ENCODE data around the gene CD300LF.

Gene CD300LF

GRCh38 chr17:74729368-74729767 lies 16.6 kb upstream of the CD300LF start:
- Histone ChIP-seq H3K4me1 (ENCODE audit: insufficient read depth, low read length) (no peaks in the 10 kb centered on the region), H3K9me3 (ENCODE audit: control insufficient read depth, insufficient read depth, low read length) (no peaks in the 10 kb centered on the region), H3K36me3 (ENCODE audit: insufficient read depth, low read length) (no peaks in the 10 kb centered on the region), H3K9ac (ENCODE audit: low read depth, low read length) (no peak overlapping the region)

DNA sequence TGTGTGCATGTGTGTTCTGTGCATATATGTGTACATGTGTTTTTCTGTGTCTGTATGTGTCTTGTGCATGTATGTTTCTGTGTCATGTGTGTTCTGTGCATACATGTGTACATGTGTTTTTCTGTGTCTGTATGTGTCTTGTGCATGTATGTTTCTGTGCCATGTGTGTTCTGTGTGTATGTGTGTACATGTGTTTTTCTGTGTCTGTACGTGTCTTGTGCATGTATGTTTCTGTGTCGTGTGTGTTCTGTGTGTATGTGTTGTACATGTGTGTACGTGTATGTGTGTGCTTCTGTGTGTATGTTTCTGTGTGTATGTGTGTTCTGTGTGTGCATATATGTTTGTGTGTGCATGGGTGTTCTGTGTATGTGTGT lies 16.0 kb upstream of the CD300LF start:
- Histone ChIP-seq H3K9ac (ENCODE audit: low read depth, low read length) (no peak overlapping the region), H3K4me1 (ENCODE audit: insufficient read depth, low read length) (no peaks in the 10 kb centered on the region), H3K9me3 (ENCODE audit: control insufficient read depth, insufficient read depth, low read length) (no peaks in the 10 kb centered on the region), H3K36me3 (ENCODE audit: insufficient read depth, low read length) (no peaks in the 10 kb centered on the region)

GRCh38 chr17:74728033-74728701 lies 15.4 kb upstream of the CD300LF start:
- Histone ChIP-seq H3K36me3 (ENCODE audit: insufficient read depth, low read length) (no peaks in the 10 kb centered on the region), H3K9me3 (ENCODE audit: control insufficient read depth, insufficient read depth, low read length) (no peaks in the 10 kb centered on the region), H3K4me1 (ENCODE audit: insufficient read depth, low read length) (no peaks in the 10 kb centered on the region), H3K9ac (ENCODE audit: low read depth, low read length) (no peak overlapping the region)

GRCh38 chr17:74725111-74725510 lies 12.4 kb upstream of the CD300LF start:
- H3K36me3 ChIP-seq (ENCODE audit: insufficient read depth, low read length) = no peaks in the 10 kb centered on the region
- no peaks in the 10 kb centered on the region for H3K9me3 ChIP-seq (ENCODE audit: control insufficient read depth, insufficient read depth, low read length)
- H3K4me1 ChIP-seq (ENCODE audit: insufficient read depth, low read length) = no peaks in the 10 kb centered on the region
- no peak overlapping the region for H3K9ac ChIP-seq (ENCODE audit: low read depth, low read length)

GRCh38 chr17:74723891-74724290 lies 11.2 kb upstream of the CD300LF start:
- Histone ChIP-seq H3K9me3 (ENCODE audit: control insufficient read depth, insufficient read depth, low read length) (no peaks in the 10 kb centered on the region), H3K9ac (ENCODE audit: low read depth, low read length) (no peak overlapping the region), H3K4me1 (ENCODE audit: insufficient read depth, low read length) (no peaks in the 10 kb centered on the region), H3K36me3 (ENCODE audit: insufficient read depth, low read length) (no peaks in the 10 kb centered on the region)

- Histone ChIP-seq H3K9me3 (ENCODE audit: control insufficient read depth, insufficient read depth, low read length) (no peaks in the 10 kb centered on the region), H3K36me3 (ENCODE audit: insufficient read depth, low read length) (no peaks in the 10 kb centered on the region), H3K9ac (ENCODE audit: low read depth, low read length) (no peak overlapping the region), H3K4me1 (ENCODE audit: insufficient read depth, low read length) (no peaks in the 10 kb centered on the region)
Observed at GRCh38 chr17:74722782-74723181, 10.1 kb upstream of the CD300LF start.

- Histone ChIP-seq H3K9ac (ENCODE audit: low read depth, low read length) (no peak overlapping the region), H3K9me3 (ENCODE audit: control insufficient read depth, insufficient read depth, low read length) (no peaks in the 10 kb centered on the region), H3K36me3 (ENCODE audit: insufficient read depth, low read length) (no peaks in the 10 kb centered on the region), H3K4me1 (ENCODE audit: insufficient read depth, low read length) (no peaks in the 10 kb centered on the region)
Observed at GRCh38 chr17:74720506-74720905, 7.8 kb upstream of the CD300LF start.

GRCh38 chr17:74715144-74715543 lies 2.4 kb upstream of the CD300LF start:
- Histone ChIP-seq H3K4me1 (ENCODE audit: insufficient read depth, low read length) (no peaks in the 10 kb centered on the region), H3K9me3 (ENCODE audit: control insufficient read depth, insufficient read depth, low read length) (no peaks in the 10 kb centered on the region), H3K9ac (ENCODE audit: low read depth, low read length) (no peak overlapping the region), H3K36me3 (ENCODE audit: insufficient read depth, low read length) (no peaks in the 10 kb centered on the region)

DNA sequence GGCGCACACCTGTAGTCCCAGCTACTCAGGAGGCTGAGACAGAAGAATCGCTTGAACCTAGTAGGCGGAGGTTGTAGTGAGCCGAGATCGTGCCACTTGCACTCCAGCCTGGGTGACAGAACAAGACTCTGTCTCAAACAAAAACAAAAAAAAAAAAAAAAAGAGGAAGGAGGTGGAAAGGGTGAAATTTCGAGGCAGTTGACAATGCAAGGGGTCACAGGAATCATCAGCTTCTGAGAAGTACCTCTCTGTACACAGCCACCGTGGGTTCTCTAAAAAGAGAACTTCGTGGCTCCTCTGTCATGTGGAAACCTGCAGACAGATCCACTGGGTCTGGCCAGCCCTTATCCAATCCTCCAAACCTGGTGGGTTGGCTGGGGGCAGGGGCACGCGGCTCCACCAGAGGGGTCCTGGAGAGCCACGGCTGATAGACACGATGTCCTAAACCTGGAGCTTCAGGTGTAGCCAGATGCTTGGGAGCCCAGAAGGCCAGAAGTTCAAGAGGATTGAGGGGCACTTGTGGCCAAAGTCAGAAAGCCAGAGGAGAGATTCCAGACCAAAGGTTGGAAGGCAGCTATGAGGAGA lies 540 bp upstream of the CD300LF start:
- H3K4me1 ChIP-seq (ENCODE audit: insufficient read depth, low read length) = no peaks in the 10 kb centered on the region
- no peaks in the 10 kb centered on the region for H3K9me3 ChIP-seq (ENCODE audit: control insufficient read depth, insufficient read depth, low read length)
- no peaks in the 10 kb centered on the region for H3K36me3 ChIP-seq (ENCODE audit: insufficient read depth, low read length)
- no peak overlapping the region for H3K9ac ChIP-seq (ENCODE audit: low read depth, low read length)

DNA sequence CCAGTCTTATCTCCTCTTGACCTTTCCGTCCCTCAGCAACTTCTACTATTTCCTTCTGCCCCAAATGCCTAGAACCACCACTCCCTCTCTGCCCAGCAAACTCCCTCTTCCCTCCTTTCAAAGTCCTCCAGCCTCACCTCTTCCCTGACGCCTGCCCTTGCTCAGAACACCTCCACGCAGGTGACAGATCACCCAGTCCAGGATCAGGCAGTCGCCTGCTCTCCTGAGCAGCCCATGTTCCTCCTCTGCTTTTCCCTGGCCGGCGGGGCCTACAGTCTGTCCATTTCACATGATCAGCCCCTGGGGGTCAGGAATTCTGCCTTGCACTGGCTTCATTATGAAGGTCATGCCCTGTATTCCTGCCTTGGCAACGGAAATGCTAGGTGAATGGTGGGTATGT lies 422 bp downstream of the CD300LF start:
- Histone ChIP-seq H3K9me3 (ENCODE audit: control insufficient read depth, insufficient read depth, low read length) (no peaks in the 10 kb centered on the region), H3K36me3 (ENCODE audit: insufficient read depth, low read length) (no peaks in the 10 kb centered on the region), H3K4me1 (ENCODE audit: insufficient read depth, low read length) (no peaks in the 10 kb centered on the region), H3K9ac (ENCODE audit: low read depth, low read length) (no peak overlapping the region)

- H3K9me3 ChIP-seq (ENCODE audit: control insufficient read depth, insufficient read depth, low read length) = no peaks in the 10 kb centered on the region
Observed at GRCh38 chr17:74711058-74711824, 1.5 kb downstream of the CD300LF start.

GRCh38 chr17:74704544-74704943 lies 8.2 kb downstream of the CD300LF start:
- Histone ChIP-seq H3K9ac (ENCODE audit: low read depth, low read length) (no peak overlapping the region), H3K36me3 (ENCODE audit: insufficient read depth, low read length) (no peaks in the 10 kb centered on the region), H3K9me3 (ENCODE audit: control insufficient read depth, insufficient read depth, low read length) (no peaks in the 10 kb centered on the region)

More at GRCh38 chr17:74711058-74711824, 1.5 kb downstream of the CD300LF start:
- H3K36me3 ChIP-seq (ENCODE audit: insufficient read depth, low read length) = no peaks in the 10 kb centered on the region
- no peaks in the 10 kb centered on the region for H3K4me1 ChIP-seq (ENCODE audit: insufficient read depth, low read length)
- H3K9ac ChIP-seq (ENCODE audit: low read depth, low read length) = no peak overlapping the region

DNA sequence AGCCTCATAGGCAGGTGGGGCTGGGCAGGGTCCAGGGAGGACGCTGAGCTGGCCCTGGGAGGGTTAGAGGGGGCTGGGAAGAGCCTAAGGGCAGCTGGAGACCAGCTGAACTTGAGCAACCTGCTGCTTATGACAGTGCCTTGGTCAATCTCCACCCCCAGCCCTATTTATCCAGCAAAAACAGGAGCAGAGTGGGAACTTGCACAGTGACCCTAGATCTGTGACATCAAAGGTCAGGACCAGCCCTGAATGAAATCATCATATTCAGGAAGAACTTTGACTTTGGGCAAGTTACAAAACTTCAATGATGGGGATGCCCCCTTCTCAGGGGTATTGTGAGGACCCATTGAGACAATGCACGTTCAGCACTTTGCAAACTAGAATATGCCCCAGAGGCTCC lies 9.4 kb downstream of the CD300LF start:
- no peaks in the 10 kb centered on the region for H3K36me3 ChIP-seq (ENCODE audit: insufficient read depth, low read length)
- no peaks in the 10 kb centered on the region for H3K4me1 ChIP-seq (ENCODE audit: insufficient read depth, low read length)
- no peaks in the 10 kb centered on the region for H3K9me3 ChIP-seq (ENCODE audit: control insufficient read depth, insufficient read depth, low read length)
- H3K9ac ChIP-seq (ENCODE audit: low read depth, low read length) = no peak overlapping the region

More at GRCh38 chr17:74704544-74704943, 8.2 kb downstream of the CD300LF start:
- H3K4me1 ChIP-seq (ENCODE audit: insufficient read depth, low read length) = no peaks in the 10 kb centered on the region

GRCh38 chr17:74702116-74702871 lies 10.4 kb downstream of the CD300LF start:
- H3K9ac ChIP-seq (ENCODE audit: low read depth, low read length) = no peak overlapping the region
- H3K9me3 ChIP-seq (ENCODE audit: control insufficient read depth, insufficient read depth, low read length) = no peaks in the 10 kb centered on the region
- no peaks in the 10 kb centered on the region for H3K4me1 ChIP-seq (ENCODE audit: insufficient read depth, low read length)
- no peaks in the 10 kb centered on the region for H3K36me3 ChIP-seq (ENCODE audit: insufficient read depth, low read length)
